HEK293 (cell line): ENCODE data around the gene WNT7A.

Source experiments
- CTCF ChIP-seq: fragments of 450-650 bp; formaldehyde crosslinking; IDR thresholded peaks from 2 replicates; pipeline ENCODE4 v1.5.1; 2016; ENCODE audit warnings: missing biosample characterization, missing genetic modification characterization
- PATZ1 ChIP-seq: fragments of 450-650 bp; formaldehyde crosslinking; IDR thresholded peaks from 2 replicates; pipeline ENCODE4 v1.5.1; 2016; ENCODE audit warnings: missing biosample characterization, missing genetic modification characterization
- REST ChIP-seq: fragments of 450-650 bp; formaldehyde crosslinking; IDR thresholded peaks from 2 replicates; pipeline ENCODE4 v1.5.1; 2016; ENCODE audit warnings: missing biosample characterization, missing genetic modification characterization
- YY1 ChIP-seq: fragments of 450-650 bp; formaldehyde crosslinking; IDR thresholded peaks from 2 replicates; pipeline ENCODE4 v1.5.1; 2018; ENCODE audit warnings: missing biosample characterization, missing genetic modification characterization
- ZBTB26 ChIP-seq: fragments of 450-650 bp; formaldehyde crosslinking; optimal IDR thresholded peaks from 2 replicates; pipeline ENCODE3; 2016; ENCODE audit warnings: missing biosample characterization, mild to moderate bottlenecking, missing genetic modification characterization
- ZNF175 ChIP-seq: fragments of 450-650 bp; formaldehyde crosslinking; IDR thresholded peaks from 2 replicates; pipeline ENCODE4 v1.5.1; 2016; ENCODE audit warnings: missing biosample characterization, missing genetic modification characterization
- ZNF19 ChIP-seq: fragments of 450-650 bp; formaldehyde crosslinking; IDR thresholded peaks from 2 replicates; pipeline ENCODE4; 2016; ENCODE audit warnings: missing biosample characterization, missing genetic modification characterization, low read depth
- ZNF211 ChIP-seq: fragments of 450-650 bp; formaldehyde crosslinking; IDR thresholded peaks from 2 replicates; pipeline ENCODE4 v1.5.1; 2016; ENCODE audit warnings: low read depth, missing biosample characterization, missing genetic modification characterization
- ZNF24 ChIP-seq: fragments of 450-650 bp; formaldehyde crosslinking; IDR thresholded peaks from 2 replicates; pipeline ENCODE4 v1.5.1; 2016; ENCODE audit warnings: missing biosample characterization, missing genetic modification characterization
- ZNF292 ChIP-seq: fragments of 450-650 bp; formaldehyde crosslinking; IDR thresholded peaks from 2 replicates; pipeline ENCODE4 v1.5.1; 2016; ENCODE audit warnings: low read depth, missing biosample characterization, missing genetic modification characterization, borderline replicate concordance
- ZNF335 ChIP-seq: fragments of 450-650 bp; formaldehyde crosslinking; conservative IDR thresholded peaks from 2 replicates; pipeline ENCODE4 v1.5.1; 2016; ENCODE audit warnings: missing biosample characterization, missing genetic modification characterization
- ZNF362 ChIP-seq: fragments of 450-650 bp; formaldehyde crosslinking; IDR thresholded peaks from 2 replicates; pipeline ENCODE4 v1.5.1; 2016; ENCODE audit warnings: missing biosample characterization, missing genetic modification characterization
- ZNF707 ChIP-seq: fragments of 450-650 bp; formaldehyde crosslinking; IDR thresholded peaks from 2 replicates; pipeline ENCODE4 v1.5.1; 2016; ENCODE audit warnings: missing biosample characterization, missing genetic modification characterization

- TF ChIP-seq ZNF211 (no peak), REST (no peak), YY1 (tag by site-specific recombination) (no peak), ZNF19 (tag by site-specific recombination) (no peak), ZBTB26 (tag by site-specific recombination) (no peak), ZNF292 (tag by site-specific recombination) (no peak), CTCF (tag by site-specific recombination) (no peak), ZNF175 (tag by site-specific recombination) (no peak), ZNF335 (no peak), ZNF362 (tag by site-specific recombination) (no peak), PATZ1 (tag by site-specific recombination) (no peak), ZNF707 (tag by site-specific recombination) (no peak), ZNF24 (tag by site-specific recombination) (no peak)
Measured at GRCh38 chr3:13916375-13916774, 36.5 kb upstream of the WNT7A start.
